ENCODE measurements around the gene SIN3A.

Gene SIN3A

DNA sequence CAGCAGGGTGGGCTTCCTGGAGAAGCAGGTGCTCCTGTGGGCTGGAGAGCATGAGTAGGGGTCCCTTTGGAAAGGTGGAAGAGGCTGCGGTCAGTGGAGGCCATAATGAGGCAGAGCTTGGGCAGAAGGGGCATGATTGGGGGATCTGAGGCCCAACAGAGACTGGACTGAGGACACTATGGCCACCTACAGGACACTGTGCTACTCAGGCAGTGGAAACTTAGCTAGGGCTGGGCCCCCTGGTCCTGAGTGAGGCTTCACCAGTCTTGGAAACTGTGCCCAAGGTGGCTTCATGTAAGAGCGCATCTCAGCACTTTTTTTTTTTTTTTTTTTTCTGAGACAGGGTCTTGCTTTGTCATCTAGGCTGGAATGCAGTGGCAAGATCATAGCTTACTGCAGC lies 121.9 kb downstream of the SIN3A start:
- no peak overlapping the region for H3K27ac ChIP-seq
- TF ChIP-seq, protein P1, sequence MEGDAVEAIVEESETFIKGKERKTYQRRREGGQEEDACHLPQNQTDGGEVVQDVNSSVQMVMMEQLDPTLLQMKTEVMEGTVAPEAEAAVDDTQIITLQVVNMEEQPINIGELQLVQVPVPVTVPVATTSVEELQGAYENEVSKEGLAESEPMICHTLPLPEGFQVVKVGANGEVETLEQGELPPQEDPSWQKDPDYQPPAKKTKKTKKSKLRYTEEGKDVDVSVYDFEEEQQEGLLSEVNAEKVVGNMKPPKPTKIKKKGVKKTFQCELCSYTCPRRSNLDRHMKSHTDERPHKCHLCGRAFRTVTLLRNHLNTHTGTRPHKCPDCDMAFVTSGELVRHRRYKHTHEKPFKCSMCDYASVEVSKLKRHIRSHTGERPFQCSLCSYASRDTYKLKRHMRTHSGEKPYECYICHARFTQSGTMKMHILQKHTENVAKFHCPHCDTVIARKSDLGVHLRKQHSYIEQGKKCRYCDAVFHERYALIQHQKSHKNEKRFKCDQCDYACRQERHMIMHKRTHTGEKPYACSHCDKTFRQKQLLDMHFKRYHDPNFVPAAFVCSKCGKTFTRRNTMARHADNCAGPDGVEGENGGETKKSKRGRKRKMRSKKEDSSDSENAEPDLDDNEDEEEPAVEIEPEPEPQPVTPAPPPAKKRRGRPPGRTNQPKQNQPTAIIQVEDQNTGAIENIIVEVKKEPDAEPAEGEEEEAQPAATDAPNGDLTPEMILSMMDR (IDR thresholded peaks at IDR 0.05), result no peak

DNA sequence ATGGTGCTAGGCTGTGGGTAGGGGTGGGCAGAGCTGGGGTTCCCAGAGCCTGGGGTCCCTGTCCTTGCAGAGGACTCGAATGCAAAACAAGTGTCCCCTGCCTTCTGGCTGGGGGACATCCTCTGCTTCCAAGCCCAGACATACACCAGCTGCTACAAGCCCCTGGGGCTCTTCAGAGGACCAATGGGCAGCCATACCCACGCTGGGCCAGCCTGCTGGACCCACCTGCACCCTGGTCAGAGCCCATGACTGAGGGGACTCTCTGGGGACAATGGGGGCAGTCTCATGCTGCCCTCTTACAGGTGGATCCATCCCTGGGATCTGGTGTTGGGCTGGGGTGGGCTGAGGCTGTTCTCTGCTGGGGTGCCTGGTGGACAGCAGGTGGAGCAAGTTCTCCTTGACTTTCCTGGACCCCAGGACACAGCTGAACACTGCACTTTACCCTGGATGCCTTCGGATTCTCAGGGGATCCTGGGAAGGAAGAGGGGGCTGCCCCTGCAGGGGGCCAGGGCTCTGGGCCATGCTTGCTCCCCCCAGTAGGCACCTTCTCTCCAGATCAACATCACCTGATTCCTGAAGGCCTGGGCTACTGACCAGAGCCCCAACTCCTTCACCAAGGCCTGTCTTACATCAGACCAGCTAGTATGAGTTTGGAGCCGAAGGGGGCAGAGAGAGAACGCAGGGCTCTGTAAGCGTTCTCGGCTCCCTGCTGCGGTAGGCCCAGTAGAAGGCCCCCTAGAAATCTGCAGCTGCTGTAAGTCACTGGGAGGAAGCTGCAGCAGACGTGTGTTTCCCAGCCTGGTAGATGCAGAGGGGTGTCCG lies 122.8 kb downstream of the SIN3A start:
- Histone ChIP-seq H3K4me3 (no peak overlapping the region), H3K27ac (no peak overlapping the region)
- DNase-seq (ENCODE audit: low spot score), result no peak
- TF ChIP-seq, protein P1 (IDR thresholded peaks at IDR 0.05), result no peak

More for the DNA sequence above, 121.9 kb downstream of the SIN3A start:
- no peak for DNase-seq (ENCODE audit: low spot score)
- H3K4me3 ChIP-seq, result no peak overlapping the region

DNA sequence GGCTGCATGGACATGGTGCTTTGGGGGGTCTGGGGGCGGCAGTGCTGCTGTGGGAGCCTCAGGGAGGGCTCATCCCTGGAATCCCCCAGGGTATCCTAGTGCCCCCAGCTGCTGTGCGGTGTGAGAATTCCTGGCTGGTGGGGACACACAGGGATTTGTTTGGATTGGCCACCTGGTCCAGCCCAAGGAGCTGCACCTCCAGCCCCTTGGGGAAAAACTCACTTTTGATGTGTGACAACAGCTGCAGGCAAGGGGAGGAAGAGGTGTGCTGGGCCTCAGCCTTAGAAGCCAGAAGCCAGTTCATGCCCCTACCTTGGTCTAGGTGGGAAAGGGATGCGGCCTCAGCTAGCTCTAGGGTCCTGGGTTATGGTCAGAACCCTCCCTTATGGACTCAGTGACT lies 124.0 kb downstream of the SIN3A start:
- Histone ChIP-seq H3K4me3 (no peak overlapping the region), H3K27ac (no peak overlapping the region)
- DNase-seq (ENCODE audit: low spot score), result no peak
- TF ChIP-seq, protein P1 (IDR thresholded peaks at IDR 0.05), result no peak

DNA sequence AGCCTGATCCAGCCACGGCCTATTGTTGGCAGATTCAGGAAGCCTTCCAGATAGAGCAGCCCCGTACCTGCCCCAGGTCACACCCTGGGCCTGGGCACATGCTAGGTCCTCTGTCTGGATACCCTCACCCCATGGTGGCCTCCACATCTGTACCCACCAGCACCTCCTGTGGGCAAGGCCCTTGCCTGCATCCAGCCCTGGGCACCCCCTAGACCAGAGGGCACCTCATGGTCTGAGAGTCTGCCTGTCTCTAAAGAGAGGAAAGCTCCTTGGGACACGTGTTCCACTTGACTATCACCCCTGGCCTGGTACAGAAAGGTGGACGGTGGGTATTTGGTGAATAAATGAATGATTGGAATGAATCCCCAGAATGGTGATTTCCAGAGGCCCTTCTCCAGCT lies 124.5 kb downstream of the SIN3A start:
- H3K27ac ChIP-seq, result no peak overlapping the region
- TF ChIP-seq, protein P1 (IDR thresholded peaks at IDR 0.05), result no peak
- H3K4me3 ChIP-seq, result no peak overlapping the region
- DNase-seq (ENCODE audit: low spot score), result no peak

DNA sequence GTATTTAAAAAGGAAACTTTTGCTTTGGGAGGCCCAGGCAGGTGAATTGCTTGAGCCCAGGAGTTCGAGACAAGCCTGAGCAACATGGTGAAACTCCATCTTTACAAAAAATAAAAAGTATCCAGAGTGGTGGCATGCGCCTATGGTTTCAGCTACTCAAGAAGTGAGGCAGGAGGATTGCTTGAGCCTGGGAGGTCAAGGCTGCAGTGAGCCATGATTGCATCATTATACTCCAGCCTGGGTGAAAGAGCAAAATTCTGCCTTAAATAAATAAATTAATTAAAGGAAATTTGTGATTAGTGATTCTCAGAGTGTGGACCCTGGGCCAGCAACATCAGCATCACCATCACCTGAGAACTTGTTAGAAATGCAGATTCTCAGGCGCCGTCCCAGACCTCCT lies 125.6 kb downstream of the SIN3A start:
- no peak overlapping the region for H3K27ac ChIP-seq
- TF ChIP-seq, protein P1 (IDR thresholded peaks at IDR 0.05), result no peak
- no peak overlapping the region for H3K4me3 ChIP-seq
- DNase-seq (ENCODE audit: low spot score), result no peak

DNA sequence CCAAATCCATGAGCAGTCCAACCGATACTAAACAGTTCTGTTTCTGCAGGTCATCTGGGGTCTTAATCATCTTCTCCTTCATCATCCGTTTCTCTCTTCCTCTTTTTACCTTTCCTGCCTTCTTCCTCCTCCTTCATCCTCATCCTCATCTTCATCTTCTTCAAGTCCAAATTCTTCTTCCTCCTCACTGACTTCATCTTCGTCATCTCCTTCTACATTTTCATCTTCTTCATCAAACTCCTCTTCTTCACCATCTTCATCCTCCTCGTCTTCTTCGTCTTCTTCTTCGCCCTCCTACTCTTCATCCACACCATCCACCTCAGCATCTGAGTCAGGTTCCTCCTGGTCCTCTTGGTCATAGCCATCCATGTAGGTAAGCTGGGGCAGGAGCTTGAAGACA lies 129.8 kb downstream of the SIN3A start:
- TF ChIP-seq, protein P1 (IDR thresholded peaks at IDR 0.05), result no peak
- DNase-seq (ENCODE audit: low spot score), result no peak
- no peak overlapping the region for H3K4me3 ChIP-seq

More for the DNA sequence above, 129.8 kb downstream of the SIN3A start:
- H3K27ac ChIP-seq, result no peak overlapping the region

Measured in coronary artery (tissue), 2 donors.